GM18870 (cell line): Measurements from ENCODE around the gene NSG1.
A peak's percentile ranks its signal among the peaks of the same experiment; 100 is the strongest.
"Not testable (repeated sequence)": the region's sequence is repeated elsewhere in the genome, so short reads cannot be mapped to it uniquely, and the experiment has no call there.

ENCODE experiments used
- ATAC-seq: cut with Tn5 transposase; IDR thresholded peaks from one replicate; pipeline ENCODE4 v1.9.1; 2021; ENCODE audit warnings: moderate library complexity; ENCODE audit not compliant: unreplicated experiment

Gene NSG1

GRCh38 chr4:4386736-4387392 is at the start of gene NSG1:
Gene NSG1 (plus strand): TSS chr4:4387102. CDS start chr4:4387630, 528 bp downstream.
- ATAC-seq: no peak

- no peak for ATAC-seq
These were observed 48.5 kb upstream of the NSG1 start for GRCh38 chr4:4338210-4339001.

DNA sequence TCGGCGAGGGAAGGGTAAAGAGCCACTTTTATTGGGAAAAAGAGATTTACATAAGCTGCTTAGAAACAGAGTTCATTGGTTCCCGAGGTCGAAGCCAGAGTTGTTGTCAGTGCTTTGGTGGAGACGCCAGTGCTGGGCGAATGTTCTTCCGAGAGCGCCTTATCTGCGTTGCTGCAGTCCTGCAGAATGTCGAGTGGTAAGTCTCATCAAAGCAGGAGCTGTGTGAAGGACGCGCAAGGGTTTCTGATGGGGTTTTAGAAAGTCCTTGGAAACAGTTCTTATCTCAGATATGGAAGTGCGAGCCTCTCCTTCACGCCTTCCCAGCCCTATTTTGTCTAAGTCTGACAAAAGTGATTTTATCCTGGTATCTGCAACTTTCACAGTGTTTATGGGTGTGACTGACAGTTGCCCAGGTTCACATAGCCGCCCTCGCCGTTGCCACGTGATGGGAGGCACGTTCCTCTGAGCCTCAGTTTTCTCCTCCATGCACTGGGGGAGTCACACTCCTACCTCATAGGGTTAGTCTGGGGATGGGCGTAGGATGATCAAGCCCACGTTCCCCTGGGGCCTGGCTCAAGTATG is 47.3 kb upstream of the NSG1 start:
- no peak for ATAC-seq

GRCh38 chr4:4341861-4342650 is 44.8 kb upstream of the NSG1 start:
- ATAC-seq: no peak

- ATAC-seq: no peak
These were observed 43.9 kb upstream of the NSG1 start for GRCh38 chr4:4343038-4343437.

DNA sequence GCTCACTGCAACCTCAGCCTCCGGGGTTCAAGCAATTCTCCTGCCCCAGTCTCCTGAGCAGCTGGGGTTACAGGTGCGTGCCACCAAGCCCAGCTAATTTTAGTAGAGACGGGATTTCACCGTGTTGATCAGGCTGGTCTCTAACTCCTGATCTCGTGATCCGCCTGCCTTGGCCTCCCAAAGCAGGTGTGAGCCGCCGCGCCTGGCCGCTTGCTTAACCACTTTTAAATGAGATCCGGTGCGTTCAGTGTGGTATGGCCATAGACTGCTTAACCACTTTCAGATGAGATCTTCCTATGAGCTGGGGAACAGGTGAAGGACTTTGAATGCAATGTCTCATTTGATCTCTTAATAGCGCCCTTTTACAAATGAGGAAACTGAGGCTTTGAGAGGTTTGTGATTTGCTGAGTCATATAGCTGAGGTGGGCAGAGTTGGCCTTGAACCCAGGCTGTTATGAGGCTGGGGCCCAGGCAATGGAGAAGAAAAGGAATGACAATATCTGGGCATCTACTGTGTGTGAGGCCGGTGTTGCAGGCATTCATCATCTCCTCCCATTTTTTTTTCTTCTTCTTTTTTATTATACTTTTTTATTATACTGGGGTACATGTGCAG is 41.9 kb upstream of the NSG1 start:
- peak; percentile 89 for ATAC-seq

- no peak for ATAC-seq
These were observed 39.3 kb upstream of the NSG1 start for GRCh38 chr4:4347585-4347984.

DNA sequence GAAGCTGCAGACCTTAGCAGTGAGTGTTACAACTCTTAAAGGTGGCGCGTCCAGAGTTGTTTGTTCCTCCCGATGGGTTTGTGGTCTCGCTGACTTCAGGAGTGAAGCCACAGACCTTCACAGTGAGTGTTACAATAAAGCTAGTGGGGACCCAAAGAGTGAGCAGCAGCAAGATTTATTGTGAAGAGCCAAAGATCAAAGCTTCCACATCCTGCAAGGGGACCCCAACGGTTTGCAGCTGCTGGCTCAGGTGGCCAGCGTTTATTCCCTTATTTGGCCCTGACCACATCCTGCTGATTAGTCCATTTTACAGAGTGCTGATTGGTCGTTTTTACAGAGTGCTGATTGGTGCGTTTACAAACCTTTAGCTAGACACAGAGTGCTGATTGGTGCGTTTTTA is 38.3 kb upstream of the NSG1 start:
- not testable (repeated sequence) for ATAC-seq

DNA sequence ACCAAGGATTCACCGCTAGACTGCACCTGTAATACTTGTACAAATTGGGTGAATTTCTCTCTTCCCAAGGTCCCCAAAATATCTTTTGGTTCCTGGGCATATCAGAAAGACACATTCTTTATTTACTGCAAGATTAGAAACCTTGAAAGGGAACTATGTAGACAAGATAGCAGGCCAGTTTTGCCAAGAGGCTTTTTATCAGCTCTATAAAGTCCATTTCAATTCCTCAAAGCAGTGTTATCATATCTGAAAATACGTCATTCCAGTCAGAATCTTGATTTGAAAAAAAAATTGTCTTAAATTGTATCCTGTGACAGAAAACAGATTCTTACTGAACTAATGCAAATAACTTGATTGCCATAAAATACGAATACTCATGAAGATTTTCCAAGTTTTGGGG is 37.0 kb upstream of the NSG1 start:
- no peak for ATAC-seq

DNA sequence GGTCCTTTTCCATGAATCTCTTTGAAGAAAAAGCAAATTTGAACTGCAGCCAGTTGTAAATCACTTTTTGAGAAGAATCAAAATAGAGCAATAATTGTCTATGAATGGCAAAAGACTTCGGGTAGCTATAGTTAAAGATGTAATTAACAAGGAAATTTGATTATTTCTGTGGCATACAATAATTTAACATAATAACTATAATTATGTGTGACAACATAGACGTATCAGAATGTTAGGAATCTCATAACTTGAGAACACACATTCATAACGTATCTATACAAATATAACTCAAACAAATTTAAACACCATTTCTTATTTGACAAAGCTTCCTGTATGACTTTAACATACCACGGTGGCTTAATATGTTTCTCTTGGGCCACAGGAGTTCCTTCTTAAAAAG is 36.0 kb upstream of the NSG1 start:
- ATAC-seq: no peak

DNA sequence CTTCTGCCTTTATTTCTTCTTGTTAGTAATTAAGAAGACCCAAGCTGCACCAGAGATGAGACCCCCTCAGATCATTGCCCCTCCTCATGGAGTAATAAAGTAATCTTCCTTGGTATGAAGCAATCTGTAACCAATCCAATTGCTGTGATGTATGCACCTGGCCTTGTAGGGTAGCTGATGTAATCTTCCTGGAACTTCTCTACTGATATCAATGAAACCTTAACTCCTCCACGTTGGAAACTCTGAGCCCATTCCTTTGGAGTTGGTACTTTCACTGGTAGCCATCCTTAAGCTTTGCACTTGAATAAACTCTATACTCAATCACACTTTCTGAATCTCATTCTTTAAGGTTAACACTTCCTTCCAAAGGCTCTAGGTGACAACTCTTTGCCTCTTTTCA is 31.6 kb upstream of the NSG1 start:
- ATAC-seq: no peak

DNA sequence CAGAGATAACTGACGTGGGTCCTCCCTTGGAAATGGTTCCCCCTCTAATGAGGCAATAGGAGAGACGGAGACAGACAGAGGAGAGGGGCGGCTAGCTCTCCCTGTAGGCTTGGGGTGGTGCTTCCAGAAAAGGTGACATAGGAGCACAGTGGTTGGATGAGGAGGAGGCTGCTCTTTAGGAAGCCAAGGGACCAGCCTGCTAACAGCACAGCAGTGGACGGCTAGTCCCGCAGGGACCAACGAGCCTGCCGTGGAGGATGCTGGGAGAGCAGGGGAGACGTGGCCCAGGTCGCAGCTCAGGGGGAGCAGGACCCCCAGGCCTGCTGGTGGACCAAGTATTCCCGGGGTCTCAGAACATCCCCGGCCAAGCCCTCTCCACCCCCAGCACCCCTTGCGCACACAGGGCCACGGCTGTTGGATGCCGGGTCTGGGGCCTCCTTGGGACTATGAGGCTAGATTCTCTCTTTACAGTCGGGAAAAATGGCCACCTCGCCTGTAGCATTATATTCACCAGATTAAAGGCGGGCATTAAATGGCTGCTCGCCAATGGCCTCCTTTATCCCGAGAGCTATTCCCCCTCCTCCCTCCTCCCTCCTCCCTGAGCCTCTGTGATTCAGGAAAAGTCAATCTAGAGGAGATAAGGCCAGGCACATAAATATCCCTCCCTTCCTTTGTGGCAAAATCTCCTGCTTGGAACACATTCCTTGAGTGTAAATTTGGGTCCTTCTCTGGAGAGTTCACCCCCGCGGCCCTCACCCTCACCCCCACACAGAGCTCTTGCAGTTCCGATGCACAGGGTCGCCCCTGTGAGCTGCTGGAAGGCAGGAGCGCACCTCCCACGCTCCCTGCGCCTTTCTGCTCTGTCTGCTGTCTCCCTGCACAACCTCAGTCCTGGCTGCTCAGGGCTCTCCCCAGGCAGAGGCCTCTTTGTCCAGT is 30.5 kb upstream of the NSG1 start:
- no peak for ATAC-seq

GRCh38 chr4:4358093-4358854 is 28.6 kb upstream of the NSG1 start:
- no peak for ATAC-seq

DNA sequence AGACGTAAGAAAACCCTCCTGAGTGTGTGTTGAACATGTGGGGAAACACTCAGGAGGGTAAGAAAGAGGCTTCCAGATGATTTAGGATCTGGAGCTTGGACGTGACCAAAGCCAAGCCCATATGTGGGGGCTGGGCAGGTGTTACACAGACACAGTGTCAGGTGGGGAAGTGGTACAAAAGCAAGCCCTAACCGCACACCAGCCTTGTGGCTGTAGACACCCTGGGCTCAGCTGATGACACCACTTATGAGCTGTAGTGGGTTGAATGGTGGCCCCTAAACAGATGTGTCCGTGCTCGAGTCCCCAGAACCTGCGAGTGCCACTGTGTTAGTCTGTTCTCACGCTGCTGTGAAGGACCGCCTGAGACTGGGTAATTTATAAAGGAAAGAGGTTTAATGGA is 25.0 kb upstream of the NSG1 start:
- no peak for ATAC-seq

DNA sequence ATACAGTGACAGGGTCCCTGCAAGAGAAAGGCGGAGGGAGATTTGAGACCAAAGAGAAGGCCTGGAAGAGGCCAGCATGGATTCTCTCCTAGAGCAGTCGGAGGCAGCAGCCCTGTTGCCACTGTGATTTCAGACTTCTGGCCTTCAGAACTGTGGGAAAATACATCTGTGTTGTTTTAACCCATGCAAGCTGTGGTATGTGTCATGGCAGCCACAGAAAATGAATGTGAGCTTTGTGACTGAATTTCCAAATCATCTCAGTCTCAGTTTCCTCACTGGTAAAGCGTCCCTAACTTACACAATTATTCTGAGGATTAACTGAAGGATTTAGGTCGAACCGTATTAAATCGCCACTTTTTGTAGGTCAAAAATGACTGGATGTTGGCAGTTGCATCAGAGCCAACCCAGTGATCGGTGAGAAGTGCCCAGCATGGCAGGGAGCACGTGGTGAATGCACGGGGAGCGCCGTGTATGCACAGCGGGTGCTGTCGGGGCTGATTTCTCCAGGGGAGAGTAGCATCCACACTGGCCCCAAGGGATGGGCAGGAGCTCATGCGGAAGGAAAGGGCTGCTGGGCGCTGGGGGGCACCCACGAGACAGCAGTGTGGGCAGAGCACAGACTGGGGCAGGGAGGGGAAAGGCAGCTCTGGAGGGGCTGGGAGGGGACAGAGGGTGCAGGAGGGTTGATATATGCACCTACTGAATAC is 23.8 kb upstream of the NSG1 start:
- ATAC-seq: no peak

- ATAC-seq: no peak
These were observed 22.8 kb upstream of the NSG1 start for GRCh38 chr4:4364061-4364460.

GRCh38 chr4:4364486-4365208 is 22.3 kb upstream of the NSG1 start:
- ATAC-seq: no peak
